ENCODE results near the gene MYO18A.

Gene MYO18A

GRCh38 chr17:29180788-29181160 is 576 bp upstream of the MYO18A start:
- TF ChIP-seq REST (IDR thresholded peaks at IDR 0.05; ENCODE audit: insufficient read depth in 1 of 2, low read depth in 2 of 2, low read length in 2 of 2), result no peak
- no peak for TF ChIP-seq POLR2AphosphoS5 (IDR thresholded peaks at IDR 0.05; ENCODE audit: low read depth, low read length)
- TF ChIP-seq FOXP2 (optimal IDR thresholded peaks at IDR 0.05; ENCODE audit: borderline replicate concordance, extremely low read depth, extremely low read length, insufficient read depth), result no peak
- TF ChIP-seq TAF1 (IDR thresholded peaks at IDR 0.05; ENCODE audit: borderline replicate concordance, insufficient read depth, low read length), result no peak
- no peak for TF ChIP-seq SIN3A (IDR thresholded peaks at IDR 0.05; ENCODE audit: borderline replicate concordance, insufficient read depth, low read length)

- TF ChIP-seq REST (IDR thresholded peaks at IDR 0.05; ENCODE audit: insufficient read depth in 1 of 2, low read depth in 2 of 2, low read length in 2 of 2) (no peak), SIN3A (IDR thresholded peaks at IDR 0.05; ENCODE audit: borderline replicate concordance, insufficient read depth, low read length) (no peak), TAF1 (IDR thresholded peaks at IDR 0.05; ENCODE audit: borderline replicate concordance, insufficient read depth, low read length) (no peak), FOXP2 (optimal IDR thresholded peaks at IDR 0.05; ENCODE audit: borderline replicate concordance, extremely low read depth, extremely low read length, insufficient read depth) (no peak), POLR2AphosphoS5 (IDR thresholded peaks at IDR 0.05; ENCODE audit: low read depth, low read length) (no peak)
Measured at GRCh38 chr17:29179232-29180033, 765 bp downstream of the MYO18A start.

GRCh38 chr17:29178750-29179231 is 1.4 kb downstream of the MYO18A start:
- TF ChIP-seq POLR2AphosphoS5 (IDR thresholded peaks at IDR 0.05; ENCODE audit: low read depth, low read length) (no peak), REST (IDR thresholded peaks at IDR 0.05; ENCODE audit: insufficient read depth in 1 of 2, low read depth in 2 of 2, low read length in 2 of 2) (no peak), FOXP2 (optimal IDR thresholded peaks at IDR 0.05; ENCODE audit: borderline replicate concordance, extremely low read depth, extremely low read length, insufficient read depth) (no peak), TAF1 (IDR thresholded peaks at IDR 0.05; ENCODE audit: borderline replicate concordance, insufficient read depth, low read length) (no peak), SIN3A (IDR thresholded peaks at IDR 0.05; ENCODE audit: borderline replicate concordance, insufficient read depth, low read length) (no peak)

GRCh38 chr17:29177871-29178749 is 2.1 kb downstream of the MYO18A start:
- TF ChIP-seq POLR2AphosphoS5 (IDR thresholded peaks at IDR 0.05; ENCODE audit: low read depth, low read length) (no peak), FOXP2 (optimal IDR thresholded peaks at IDR 0.05; ENCODE audit: borderline replicate concordance, extremely low read depth, extremely low read length, insufficient read depth) (no peak), TAF1 (IDR thresholded peaks at IDR 0.05; ENCODE audit: borderline replicate concordance, insufficient read depth, low read length) (no peak), REST (IDR thresholded peaks at IDR 0.05; ENCODE audit: insufficient read depth in 1 of 2, low read depth in 2 of 2, low read length in 2 of 2) (no peak), SIN3A (IDR thresholded peaks at IDR 0.05; ENCODE audit: borderline replicate concordance, insufficient read depth, low read length) (no peak)
